Right lobe of liver (tissue), 4 donors: ENCODE results near the gene DZIP1.

Source experiments
- POLR2A ChIP-seq: fragments of 450-650 bp; IDR thresholded peaks from one replicate; pipeline ENCODE4 v1.6.1; 2017; ENCODE audit warnings: antibody characterized with exemption, mild to moderate bottlenecking
- TF ChIP-seq, protein P1 (sequence below), 4 donors: fragments of 200-600 bp in 3 of 4; fragments of 450-650 bp in 1 of 4; IDR thresholded peaks; one replicate each; pipeline versions ENCODE4 v1.5.1 to v1.8.0; 2016 to 2022; ENCODE audit warnings: antibody characterized with exemption in 4 of 4, mild to moderate bottlenecking in 2 of 4
- donor health status: DM: no; HTN: no; CAD: no.
- donor health status: DM: no; HTN: no; CAD: no.
- donor health status: DM: no; HTN: yes; CAD: no.

DNA sequence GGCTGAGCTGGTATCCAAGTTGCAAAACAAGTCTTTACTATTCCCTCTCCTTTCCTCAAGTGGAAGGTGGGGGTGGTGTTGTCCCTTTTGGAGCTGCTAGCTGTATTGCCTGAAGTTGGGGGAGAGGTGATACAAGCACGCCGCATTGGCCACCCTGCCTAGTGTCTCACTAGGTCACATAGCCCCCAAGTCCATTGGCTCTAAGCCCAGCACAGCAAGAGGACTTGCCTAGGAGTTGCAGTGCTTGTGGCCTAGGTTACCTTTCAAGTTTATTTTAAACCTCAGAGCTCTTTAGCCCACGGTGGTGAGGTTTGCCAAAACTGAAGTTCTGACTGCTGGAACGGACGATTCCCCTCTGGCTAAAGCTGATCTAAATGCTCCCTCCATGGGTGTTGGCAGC lies 27.1 kb upstream of the DZIP1 start:
- TF ChIP-seq, protein P1, sequence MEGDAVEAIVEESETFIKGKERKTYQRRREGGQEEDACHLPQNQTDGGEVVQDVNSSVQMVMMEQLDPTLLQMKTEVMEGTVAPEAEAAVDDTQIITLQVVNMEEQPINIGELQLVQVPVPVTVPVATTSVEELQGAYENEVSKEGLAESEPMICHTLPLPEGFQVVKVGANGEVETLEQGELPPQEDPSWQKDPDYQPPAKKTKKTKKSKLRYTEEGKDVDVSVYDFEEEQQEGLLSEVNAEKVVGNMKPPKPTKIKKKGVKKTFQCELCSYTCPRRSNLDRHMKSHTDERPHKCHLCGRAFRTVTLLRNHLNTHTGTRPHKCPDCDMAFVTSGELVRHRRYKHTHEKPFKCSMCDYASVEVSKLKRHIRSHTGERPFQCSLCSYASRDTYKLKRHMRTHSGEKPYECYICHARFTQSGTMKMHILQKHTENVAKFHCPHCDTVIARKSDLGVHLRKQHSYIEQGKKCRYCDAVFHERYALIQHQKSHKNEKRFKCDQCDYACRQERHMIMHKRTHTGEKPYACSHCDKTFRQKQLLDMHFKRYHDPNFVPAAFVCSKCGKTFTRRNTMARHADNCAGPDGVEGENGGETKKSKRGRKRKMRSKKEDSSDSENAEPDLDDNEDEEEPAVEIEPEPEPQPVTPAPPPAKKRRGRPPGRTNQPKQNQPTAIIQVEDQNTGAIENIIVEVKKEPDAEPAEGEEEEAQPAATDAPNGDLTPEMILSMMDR (IDR thresholded peaks at IDR 0.05) = no peak
- TF ChIP-seq POLR2A = no peak
